HL-60 (cell line): Measurements from ENCODE around the gene MCHR1.

Experiments
- CTCF ChIP-seq: IDR thresholded peaks from one replicate; pipeline ENCODE4 v1.5.1; 2011; ENCODE audit warnings: low read length, control low read depth, inconsistent platforms; ENCODE audit not compliant: insufficient read depth
- POLR2AphosphoS5 ChIP-seq: IDR thresholded peaks from 2 replicates; pipeline ENCODE4 v1.6.1; 2012; ENCODE audit warnings: low read depth

- TF ChIP-seq CTCF (no peak), POLR2AphosphoS5 (no peak)
These were observed 44.0 kb upstream of the MCHR1 start for GRCh38 chr22:40635043-40635939.
